Iris pigment epithelial cell (primary cell): ENCODE measurements around the gene C16orf54.
"Not testable (repeated sequence)": the region's sequence is repeated elsewhere in the genome, so short reads cannot be mapped to it uniquely, and the experiment has no call there.

Source experiments
- DNase-seq: peaks from one replicate; pipeline ENCODE4 v3.0.0-alpha.2; 2011; ENCODE audit warnings: low read depth

The C16orf54 gene, protein sequence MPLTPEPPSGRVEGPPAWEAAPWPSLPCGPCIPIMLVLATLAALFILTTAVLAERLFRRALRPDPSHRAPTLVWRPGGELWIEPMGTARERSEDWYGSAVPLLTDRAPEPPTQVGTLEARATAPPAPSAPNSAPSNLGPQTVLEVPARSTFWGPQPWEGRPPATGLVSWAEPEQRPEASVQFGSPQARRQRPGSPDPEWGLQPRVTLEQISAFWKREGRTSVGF

DNA sequence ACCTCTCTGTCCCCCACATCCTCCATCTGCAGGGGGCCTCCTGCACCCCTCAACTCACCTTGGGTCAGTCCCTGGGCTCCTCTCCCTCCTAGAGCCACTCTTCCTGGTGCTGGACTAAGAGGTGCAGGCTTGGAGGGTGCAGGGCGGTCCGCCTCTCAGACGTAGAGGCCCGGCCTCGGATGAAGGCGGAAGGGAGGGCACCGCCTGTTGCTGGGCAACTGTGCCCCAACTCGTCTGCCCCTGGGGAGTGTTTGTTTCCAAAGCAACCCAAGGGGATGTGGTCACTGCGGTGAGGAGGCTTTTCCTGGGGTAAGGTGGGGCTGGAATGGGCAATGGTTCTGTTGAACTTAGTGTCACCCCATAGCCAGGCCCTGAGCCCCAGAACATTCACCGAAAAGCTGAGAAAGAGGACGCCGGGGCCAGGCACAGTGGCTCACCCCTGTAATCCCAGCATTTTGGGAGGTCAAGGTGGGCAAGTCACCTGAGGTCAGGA is at the start of gene C16orf54:
Gene C16orf54, minus strand, starts transcription at position 138 of the 493 bp plus-strand sequence. CDS start 1,039 bp downstream, outside the sequence.
- DNase-seq, result no peak

DNA sequence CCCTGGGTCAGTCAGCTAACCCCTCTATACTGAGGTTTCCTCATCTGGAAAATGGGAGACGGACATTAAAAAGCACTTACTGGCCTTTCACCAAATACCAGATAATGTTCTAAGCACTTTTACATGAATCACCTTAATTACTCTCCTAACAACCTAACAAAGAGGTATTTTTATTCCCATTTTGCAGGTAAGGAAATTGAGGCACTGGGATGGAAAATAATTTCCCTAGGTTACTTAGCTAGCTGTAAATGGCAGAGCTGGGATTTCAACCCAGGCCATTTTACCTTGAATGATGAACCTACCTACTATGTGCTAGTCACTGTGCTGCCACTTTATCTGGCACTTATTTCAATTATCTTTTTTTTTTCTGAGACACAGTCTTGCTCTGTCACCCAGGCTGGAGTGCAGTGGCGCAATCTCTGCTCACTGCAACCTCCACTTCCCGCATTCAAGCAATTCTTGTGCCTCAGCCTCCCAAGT is 48.5 kb upstream of the C16orf54 start:
- DNase-seq, result no peak

DNA sequence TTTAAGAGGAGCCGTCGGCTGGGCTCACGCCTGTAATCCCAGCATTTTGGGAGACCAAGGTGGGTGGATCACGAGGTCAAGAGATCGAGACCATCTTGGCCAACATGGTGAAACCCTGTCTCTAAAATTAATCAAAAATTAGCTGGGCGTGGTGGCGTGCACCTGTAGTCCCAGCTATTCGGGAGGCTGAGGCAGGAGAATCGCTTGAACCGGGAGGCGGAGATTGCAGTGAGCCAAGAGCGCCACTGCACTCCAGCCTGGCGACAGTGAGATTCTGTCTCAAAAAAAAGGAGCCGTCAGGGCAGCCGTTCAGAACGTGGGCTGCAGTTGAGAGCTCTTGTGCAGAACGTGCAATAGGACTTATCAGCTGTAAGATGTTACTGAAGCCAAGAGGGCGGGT is 47.4 kb upstream of the C16orf54 start:
- not testable (repeated sequence) for DNase-seq

DNA sequence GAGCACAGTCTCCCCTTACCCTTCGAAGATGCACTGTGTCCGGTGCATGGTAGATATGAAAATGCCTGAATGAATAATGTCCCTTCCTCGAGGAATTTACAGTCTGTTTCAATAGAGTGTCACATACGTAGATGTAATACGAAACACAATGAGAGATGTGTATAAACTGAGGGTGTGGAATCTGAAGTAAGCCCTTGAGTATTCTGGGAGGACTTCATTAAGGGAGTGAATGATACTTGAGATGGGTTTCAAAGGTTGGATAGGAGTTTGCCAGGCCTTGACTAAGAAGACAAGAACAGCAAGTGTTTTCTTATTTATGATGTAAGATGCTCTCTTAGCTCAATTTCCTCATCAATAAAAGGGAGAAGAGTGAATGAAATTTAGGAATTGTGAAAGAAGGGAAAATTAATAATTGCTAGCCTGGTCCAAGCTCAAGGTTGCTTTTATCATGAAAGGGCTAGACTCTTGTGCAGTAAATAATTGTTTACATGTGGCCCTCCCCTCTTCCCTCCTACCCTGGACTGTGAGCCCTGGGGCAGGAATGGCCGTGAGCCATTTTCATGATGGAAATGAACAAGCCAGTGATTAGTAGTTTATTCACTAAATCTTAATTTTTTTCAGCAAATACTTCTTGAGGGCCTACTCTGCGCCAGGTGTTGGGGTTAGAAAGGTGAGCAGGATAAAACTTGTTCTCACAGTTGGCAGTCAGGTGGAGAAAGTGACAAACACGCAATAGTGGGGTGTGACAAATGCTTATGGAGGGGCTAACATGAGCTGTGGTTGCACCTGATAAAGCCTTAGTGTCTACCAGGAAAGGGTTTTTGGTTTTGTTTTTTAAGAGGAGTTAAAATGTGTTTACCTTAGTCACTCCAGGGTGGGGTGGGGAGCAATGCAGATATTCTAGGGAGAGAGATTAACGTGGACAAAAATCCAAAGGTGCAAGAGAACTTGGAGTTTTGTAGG is 46.3 kb upstream of the C16orf54 start:
- no peak for DNase-seq

DNA sequence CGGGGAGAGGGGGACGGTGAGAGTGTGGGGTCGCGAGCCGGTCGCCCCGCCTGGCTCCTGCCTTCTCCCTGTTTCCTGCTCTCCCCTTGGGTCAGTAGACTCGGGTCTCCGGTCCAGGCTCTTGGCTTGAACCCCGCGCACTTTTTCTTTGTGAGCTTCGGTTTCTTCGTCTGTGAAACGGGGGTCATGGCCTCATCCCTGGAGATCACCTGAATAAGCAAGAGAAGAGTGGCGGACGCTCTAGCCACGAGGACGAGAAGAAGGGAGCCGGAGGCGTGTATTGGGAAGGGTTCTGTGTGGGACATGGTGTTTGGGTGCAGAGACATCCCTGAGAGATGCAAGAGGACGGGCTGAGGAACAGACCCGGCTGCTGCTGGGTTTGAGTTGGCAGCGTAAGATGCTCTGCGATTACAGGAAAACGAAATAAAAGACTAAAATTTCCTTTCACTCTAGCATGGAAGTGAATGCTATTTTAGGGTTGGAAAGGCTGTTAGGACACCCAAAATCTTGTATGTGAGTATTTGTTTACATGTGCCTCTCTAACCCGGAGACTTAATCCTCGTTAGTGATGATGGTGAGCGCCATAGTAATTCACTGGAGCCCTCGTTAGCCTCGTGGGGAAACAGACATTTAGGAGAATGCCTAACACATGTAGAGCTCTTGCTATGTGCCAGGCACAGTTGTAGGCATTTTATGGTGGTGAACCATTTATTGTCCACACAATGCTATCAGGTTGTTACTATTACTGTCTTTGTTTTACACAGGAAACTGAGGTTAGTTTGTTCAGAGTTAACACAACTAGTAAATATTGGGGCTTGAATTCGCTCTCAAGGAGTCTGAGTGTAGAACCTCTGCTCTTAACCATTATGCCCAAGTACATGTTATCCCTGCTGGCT is 45.4 kb upstream of the C16orf54 start:
- DNase-seq, result peak; percentile 17

DNA sequence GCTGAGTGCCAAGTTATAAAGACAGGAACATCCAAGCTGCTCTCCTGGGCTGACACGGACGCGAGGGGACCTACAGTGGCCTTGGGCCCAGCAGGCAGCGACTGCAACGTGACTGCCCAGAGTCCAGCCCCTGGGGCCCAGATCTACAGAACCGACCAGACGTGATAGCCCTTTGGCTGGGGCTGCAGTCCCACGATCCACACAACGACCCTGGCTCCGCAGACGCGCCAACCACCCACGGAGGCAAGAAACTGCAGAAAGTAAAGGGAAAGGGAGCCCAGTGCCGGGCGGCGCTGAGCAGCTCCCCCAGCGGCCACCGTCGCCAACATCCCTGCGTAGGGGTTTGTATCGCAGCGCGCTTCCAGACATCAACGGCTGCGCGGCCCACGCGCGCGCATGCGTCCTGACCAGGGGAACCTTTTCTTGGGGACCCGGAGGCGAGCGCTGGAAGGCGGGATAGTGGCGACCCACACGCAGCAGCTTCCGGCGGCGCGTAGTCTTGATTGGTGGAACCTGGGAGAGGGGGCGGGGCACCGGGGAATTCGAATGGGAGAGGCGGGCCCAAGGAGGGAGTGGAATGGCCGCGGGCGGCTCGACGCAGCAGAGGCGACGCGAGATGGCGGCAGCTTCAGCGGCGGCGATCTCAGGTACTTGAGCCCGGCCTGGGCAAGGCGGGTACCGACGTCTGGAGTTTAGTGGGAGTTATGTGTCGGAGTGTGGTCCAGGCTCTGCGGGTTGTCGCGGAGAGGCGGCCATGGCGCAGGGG is 44.6 kb upstream of the C16orf54 start, which contains the start of gene KIF22:
Gene KIF22, plus strand, starts transcription at position 569 of the 766 bp plus-strand sequence. Its CDS starts 9 bp downstream, at position 578.
- DNase-seq, result peak; percentile 99

DNA sequence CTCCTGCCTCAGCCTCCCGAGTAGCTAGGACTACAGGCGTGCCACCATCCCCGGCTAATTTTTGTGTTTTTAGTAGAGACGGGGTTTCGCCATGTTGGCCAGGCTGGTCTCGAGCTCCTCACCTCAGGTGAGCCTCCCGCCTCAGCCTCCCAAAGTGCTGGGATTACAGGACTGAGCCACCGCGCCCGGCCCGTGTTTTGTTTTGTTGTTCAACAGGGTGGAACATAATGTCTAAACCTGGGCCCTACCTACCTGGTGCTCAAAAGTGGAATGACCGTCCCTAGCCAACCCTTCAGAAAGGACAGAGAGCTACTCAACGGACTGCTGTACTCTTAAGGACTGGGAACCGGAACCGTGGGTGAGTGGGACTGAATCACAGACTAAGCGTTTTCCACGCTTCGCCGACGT is 44.0 kb upstream of the C16orf54 start:
- DNase-seq, result no peak

DNA sequence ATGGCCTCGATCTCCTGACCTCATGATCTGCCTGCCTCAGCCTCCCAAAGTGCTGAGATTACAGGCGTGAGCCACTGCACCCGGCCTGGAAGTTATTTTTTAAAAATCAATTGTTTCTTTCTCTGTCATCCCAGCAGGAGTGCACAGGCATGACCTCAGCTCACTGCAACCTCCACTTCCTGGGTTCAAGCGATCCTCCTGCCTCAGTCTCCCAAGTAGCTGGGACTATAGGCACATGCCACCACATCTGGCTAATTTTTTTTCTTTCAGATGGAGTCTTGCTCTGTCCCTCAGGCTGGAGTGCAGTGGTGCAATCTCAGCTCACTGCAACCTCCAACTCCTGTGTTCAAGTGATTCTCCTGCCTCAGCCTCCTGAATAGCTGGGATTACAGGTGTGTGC is 41.4 kb upstream of the C16orf54 start:
- not testable (repeated sequence) for DNase-seq

DNA sequence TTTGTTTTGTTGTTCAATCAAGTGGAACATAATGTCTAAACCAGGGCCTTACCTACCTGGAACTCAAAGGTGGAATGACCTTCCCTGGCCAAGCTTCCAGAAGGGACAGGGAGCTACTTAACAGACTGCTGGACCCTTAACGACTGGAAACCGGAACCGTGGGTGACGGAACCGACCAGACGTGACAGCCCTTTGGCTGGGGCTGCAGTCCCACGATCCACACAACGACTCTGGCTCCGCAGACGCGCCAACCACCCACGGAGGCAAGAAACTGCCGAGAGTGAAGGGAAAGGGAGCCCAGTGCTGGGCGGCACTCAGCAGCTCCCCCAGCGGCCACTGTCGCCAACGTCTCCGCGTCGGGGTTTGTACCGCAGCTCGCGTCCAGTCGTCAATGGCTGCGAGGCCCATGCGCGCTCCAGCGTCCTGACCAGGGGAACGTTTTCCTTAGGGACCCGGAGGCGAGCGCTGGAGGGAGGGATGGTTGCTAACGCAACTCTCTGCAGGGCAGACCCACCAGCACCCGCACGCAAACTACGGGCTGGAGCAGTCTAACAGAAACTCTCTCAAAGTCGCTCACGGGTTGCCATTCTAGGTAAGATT is 39.2 kb upstream of the C16orf54 start:
- peak; percentile 57 for DNase-seq

DNA sequence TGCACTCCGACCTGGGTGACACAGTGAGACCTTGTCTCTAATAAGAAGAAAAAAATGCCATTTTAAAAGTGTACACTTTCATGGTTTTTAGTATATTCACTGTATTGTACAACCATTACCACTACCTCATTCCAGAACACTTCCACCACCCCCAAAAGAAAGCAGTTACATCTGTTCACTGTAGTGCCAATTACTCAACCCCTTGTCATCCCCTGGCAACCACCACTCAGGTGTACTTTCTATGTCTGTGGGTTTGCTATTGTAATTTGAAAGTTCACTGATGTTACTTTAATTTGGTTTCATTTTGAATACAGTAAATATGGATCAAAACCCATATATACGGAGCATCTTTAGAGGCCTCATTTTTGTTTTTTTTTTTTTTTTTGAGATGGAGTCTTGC is 38.4 kb upstream of the C16orf54 start:
- no peak for DNase-seq

DNA sequence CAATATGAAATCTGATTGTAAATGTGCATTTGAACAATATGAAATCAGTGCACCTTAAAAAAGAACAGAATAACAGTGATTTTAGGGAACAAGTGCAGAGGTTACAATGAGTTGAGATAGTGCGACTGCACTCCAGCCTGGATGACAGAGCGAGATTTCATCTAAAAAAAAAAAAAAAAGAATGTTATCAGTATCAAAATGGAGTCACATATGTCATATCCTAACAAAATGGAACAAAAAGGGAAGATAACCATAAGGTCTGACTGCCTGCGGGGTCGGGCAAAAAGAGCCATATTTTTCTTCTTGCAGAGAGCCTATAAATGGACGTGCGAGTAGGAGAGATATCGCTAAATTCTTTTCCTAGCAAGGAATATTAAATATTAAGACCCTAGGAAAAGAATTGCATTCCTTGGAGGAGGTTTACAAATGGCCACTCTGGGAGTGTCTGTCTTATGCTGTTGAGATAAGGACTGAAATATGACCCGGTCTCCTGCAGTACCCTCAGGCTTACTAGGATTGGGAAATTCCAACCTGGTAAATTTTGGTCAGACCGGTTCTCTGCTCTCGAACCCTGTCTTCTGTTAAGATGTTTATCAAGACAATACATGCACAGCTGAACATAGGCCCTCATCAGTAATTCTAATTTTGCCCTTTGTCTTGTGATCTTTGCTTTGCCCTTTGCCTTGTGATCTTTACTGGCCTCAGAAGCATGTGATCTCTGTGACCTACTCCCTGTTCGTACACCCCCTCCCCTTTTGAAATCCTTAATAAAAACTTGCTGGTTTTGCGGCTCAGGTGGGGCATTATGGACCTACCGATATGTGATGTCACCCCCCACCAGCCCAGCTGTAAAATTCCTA is 37.5 kb upstream of the C16orf54 start:
- DNase-seq, result not testable (repeated sequence)

DNA sequence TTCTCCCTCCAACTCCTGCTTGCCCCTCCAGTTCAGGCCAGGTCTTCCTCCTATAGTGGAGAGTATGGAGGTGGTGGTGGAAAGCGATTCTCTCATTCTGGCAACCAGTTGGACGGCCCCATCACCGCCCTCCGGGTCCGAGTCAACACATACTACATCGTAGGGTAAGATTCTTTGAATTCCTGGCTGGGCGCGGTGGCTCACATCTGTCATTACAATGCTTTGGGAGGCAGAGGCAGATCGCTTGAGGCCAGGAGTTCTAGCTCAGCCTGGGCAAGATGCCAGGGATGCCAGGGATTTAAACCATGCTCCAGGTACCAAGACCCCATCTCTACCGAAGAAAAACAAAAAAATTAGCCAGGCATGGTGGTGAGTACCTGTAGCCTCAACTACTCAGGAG is 33.7 kb upstream of the C16orf54 start:
- DNase-seq, result no peak

DNA sequence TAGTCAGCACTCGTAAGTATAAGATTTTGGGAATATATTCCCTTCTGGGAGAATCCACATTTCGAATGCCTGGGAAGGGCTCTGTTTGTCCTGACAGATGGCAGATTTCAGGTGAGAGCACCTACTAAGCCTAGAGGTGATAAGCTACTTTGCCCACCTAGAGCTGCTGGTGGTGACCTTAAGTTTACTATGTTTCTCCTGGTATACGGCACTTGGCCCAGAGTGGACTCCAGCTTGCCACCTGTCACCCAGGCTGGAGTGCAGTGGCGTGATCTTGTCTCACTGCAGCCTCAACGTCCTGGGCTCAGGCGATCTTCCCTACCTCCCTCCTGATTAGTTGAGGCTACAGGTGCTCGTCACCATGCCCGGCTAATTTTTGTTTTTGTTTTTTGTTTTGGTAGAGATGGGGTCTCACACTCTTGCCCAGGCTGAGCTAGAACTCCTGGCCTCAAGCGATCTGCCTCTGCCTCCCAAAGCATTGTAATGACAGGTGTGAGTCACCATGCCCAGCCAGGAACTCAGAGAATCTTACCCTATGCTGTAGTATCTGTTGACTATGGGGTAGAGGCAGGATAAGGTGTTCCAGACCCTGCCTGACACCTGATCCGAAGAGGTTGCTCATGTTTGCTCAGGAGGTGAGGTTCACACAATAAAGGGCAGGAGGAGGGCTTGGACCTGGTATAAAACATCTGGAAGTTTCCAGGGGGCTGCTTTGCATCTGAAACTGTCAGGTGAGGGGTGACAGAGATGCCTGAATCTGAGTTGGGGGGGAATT is 32.0 kb upstream of the C16orf54 start, which contains the start of gene ZG16:
Gene ZG16, plus strand, starts transcription at position 681 of the 775 bp plus-strand sequence. CDS start 1,011 bp downstream, outside the sequence.
- no peak for DNase-seq

DNA sequence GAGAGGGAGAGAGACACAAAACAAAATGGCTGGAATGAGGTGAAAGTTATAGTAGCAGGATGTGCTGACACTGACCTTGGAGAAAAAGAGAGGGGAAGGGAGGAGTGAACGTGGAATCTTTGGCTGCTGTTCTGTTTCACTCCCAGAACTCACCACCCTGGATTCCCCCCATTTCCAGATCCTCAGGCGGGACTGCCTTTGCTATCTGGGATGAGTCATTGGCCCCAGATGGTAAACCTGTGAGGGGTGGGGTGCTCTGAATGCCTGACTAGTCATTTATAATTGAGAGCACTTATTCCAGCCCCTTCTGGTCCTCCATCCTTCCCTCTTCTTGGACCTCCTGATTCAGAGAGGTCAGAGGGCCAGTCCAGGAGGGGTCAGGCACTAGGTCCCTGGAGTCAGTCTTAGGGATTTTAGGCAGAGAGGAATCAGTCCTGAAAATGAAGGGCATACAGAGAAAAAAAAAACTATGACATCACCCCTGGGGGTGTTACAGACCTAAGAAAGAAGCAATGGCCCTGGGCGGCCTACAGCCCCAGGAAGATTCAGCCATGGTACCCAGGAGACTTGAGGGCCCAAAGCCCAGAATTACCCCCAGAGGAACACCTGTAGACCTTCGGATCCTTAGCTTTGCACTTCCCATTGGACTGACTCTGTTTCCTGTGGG is 30.1 kb upstream of the C16orf54 start:
- DNase-seq, result peak; percentile 43

DNA sequence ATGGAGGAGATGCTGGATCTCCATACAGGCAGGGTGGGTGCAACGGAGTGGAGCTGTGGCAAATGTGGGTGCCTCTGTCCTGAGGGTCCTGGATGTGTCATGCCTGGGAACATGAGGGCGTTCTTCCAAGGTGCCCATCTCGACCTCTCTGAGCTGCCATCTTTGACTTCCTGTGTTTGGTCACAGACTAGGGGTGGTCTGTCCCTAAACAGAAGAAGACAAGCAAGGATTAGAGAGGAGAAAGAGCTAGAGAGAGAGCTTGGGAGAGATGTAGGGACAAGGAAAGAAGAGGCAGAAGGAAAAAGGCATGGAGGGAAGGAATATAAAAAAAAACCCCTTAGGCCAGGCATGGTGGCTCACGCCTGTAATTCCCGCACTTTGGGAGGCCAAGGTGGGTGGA is 28.9 kb upstream of the C16orf54 start:
- DNase-seq, result no peak

DNA sequence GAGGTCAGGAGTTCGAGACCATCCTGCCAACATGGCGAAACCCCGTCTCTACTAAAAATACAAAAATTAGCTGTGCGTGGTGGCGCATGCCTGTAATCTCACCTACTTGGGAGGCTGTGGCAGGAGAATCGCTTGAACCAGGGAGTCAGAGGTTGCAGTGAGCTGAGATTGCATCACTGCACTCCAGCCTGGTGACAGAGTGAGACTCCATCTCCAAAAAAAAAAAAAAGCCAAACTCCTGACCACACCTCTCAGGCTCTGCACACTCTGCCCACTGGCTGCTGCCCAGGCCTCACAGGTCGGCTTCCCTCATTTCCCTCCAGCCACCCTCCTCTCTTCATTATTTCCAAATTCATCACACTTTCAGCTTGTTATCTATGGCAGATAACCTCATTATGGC is 26.5 kb upstream of the C16orf54 start:
- not testable (repeated sequence) for DNase-seq

DNA sequence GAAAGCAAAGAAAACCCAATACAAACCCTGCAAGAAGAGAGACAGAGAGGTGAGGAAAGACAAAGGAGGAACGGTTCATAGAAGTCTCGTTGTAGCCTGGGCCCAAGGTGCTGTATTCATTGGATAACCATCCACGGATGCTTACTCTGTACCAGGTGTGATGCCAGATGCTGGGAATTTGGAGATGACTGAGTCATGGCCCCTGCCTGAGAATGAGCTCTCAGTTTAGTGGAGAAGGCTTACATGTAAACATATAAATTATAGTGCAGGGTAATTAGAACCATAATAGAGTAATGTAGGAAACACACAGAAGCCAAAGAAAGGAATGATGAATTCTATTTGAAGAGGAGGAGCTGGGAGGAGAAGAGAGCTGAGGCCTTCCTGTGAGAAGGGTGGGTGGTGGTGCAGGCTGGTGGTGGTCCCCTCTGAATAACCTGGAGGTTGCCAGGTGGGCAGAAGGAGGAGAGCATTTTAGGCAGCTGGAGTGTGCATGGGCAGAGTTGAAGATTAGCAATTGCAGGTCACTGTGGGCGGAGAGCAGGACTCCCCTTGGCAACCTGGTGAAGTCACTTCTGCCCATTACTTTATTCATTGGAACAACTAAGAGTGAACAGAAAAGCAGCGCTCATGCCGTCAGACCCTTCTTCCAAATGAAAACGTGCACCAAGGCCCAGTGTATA is 24.6 kb upstream of the C16orf54 start:
- no peak for DNase-seq
